GM23338 (cell line): ENCODE measurements around the gene SYNPO2L.
"Not testable (repeated sequence)": the region's sequence is repeated elsewhere in the genome, so short reads cannot be mapped to it uniquely, and the experiment has no call there.

Source experiments
- CTCF ChIP-seq, 2 experiments: fragments of 200-600 bp in 1 of 2; sonication (generic) in 1 of 2; conservative IDR thresholded peaks; 2 replicates each; pipeline versions ENCODE4 v1.5.1 to v1.6.1; 2016 to 2017; ENCODE audit warnings: antibody characterized with exemption in 2 of 2, low read depth in 2 of 2, mild to moderate bottlenecking in 2 of 2, moderate library complexity in 1 of 2
- EZH2 ChIP-seq: fragments of 200-600 bp; sonication (generic); IDR thresholded peaks from one replicate; pipeline ENCODE4 v1.8.0; 2017; ENCODE audit warnings: antibody characterized with exemption, mild to moderate bottlenecking, low read depth; ENCODE audit not compliant: unreplicated experiment
- POLR2AphosphoS5 ChIP-seq: IDR thresholded peaks from 2 replicates; pipeline ENCODE4 v1.6.1; 2016; ENCODE audit warnings: antibody characterized with exemption, low read depth

- TF ChIP-seq EZH2; CTCF (conservative IDR thresholded peaks at IDR 0.05; ENCODE audit: low read depth in 2 of 2); POLR2AphosphoS5: not testable (repeated sequence)
Observed at GRCh38 chr10:73663621-73664020, 7.8 kb upstream of the SYNPO2L start.
